B cell (primary cell): ENCODE measurements around the gene RASGRP2.

Source experiments
- CTCF ChIP-seq: fragments of 200-600 bp; IDR thresholded peaks from one replicate; pipeline ENCODE4 v1.8.0; 2022; ENCODE audit warnings: antibody characterized with exemption, mild to moderate bottlenecking
- EZH2 ChIP-seq: IDR thresholded peaks from 2 replicates; pipeline ENCODE4 v1.6.1; 2012; ENCODE audit warnings: borderline replicate concordance, low read depth, mild to moderate bottlenecking, moderate library complexity, low read length; ENCODE audit not compliant: insufficient read depth, poor library complexity, severe bottlenecking

GRCh38 chr11:64720640-64721358 is 23.1 kb downstream of the RASGRP2 start:
- no peak for TF ChIP-seq CTCF
- no peak for TF ChIP-seq EZH2
